AG09319 (cell line): ENCODE data around the gene SCAPER.

Source experiments
- DNase-seq: peaks from one replicate; pipeline ENCODE4 v3.0.0-alpha.2; 2010; ENCODE audit warnings: low read depth; ENCODE audit errors: extremely low read depth
- TF ChIP-seq, protein P1 (sequence below): IDR thresholded peaks from 2 replicates; pipeline ENCODE4 v1.5.1; 2011; ENCODE audit warnings: low read depth, mild to moderate bottlenecking, inconsistent platforms, low read length, moderate library complexity

SCAPER gene

DNA sequence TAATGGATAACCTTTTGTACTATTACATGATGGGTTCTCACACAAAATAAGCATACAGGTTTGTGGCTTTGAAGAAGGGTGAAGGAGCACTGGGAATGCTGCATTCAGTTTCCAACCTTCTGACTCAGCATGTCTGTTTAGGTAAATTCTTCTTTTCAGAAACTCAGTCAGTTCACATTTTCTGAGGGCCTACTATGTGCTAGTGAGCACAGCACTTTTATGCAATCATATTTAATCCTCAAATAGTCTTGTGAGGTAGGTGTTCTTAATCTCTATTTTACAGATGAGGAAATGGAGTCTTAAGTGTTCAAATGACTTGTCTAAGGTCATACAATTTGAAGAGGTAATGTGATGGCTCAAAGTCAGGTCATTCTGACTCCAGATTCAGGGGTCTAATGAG lies 527.4 kb downstream of the SCAPER start:
- DNase-seq: no peak
- TF ChIP-seq, protein P1, sequence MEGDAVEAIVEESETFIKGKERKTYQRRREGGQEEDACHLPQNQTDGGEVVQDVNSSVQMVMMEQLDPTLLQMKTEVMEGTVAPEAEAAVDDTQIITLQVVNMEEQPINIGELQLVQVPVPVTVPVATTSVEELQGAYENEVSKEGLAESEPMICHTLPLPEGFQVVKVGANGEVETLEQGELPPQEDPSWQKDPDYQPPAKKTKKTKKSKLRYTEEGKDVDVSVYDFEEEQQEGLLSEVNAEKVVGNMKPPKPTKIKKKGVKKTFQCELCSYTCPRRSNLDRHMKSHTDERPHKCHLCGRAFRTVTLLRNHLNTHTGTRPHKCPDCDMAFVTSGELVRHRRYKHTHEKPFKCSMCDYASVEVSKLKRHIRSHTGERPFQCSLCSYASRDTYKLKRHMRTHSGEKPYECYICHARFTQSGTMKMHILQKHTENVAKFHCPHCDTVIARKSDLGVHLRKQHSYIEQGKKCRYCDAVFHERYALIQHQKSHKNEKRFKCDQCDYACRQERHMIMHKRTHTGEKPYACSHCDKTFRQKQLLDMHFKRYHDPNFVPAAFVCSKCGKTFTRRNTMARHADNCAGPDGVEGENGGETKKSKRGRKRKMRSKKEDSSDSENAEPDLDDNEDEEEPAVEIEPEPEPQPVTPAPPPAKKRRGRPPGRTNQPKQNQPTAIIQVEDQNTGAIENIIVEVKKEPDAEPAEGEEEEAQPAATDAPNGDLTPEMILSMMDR: no peak

- TF ChIP-seq, protein P1: no peak
Measured at GRCh38 chr15:76377217-76377616, 527.9 kb downstream of the SCAPER start.

GRCh38 chr15:76376816-76377215 lies 528.3 kb downstream of the SCAPER start:
- no peak for DNase-seq

More at GRCh38 chr15:76377217-76377616, 527.9 kb downstream of the SCAPER start:
- DNase-seq: no peak

GRCh38 chr15:76376029-76376428 lies 529.1 kb downstream of the SCAPER start:
- DNase-seq: no peak
- TF ChIP-seq, protein P1: no peak

More at GRCh38 chr15:76376816-76377215, 528.3 kb downstream of the SCAPER start:
- TF ChIP-seq, protein P1: no peak

DNA sequence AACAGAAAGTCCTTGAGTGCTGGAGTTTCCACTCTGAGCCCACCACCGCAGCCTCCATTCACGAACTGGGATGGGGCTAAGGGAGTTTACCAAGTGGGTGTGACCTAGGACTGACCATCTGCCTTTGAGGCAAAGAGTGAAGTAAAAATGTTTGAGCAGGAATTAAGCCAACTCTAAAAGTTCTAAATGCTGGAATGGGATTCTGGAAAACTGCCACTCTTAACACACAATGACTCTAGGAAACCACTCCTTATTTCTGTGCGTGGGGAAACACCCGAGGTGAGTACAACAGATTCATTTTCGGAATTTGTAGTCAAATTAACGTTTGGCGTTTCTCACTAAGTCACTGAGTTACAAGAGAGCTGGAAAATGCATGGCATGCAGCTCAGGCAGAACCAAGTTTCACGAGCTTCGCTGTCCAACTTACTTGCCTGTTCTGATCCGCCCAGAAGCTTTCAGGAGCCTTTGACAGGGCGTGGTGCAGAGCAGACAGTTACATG lies 537.0 kb downstream of the SCAPER start:
- TF ChIP-seq, protein P1: no peak
- no peak for DNase-seq

DNA sequence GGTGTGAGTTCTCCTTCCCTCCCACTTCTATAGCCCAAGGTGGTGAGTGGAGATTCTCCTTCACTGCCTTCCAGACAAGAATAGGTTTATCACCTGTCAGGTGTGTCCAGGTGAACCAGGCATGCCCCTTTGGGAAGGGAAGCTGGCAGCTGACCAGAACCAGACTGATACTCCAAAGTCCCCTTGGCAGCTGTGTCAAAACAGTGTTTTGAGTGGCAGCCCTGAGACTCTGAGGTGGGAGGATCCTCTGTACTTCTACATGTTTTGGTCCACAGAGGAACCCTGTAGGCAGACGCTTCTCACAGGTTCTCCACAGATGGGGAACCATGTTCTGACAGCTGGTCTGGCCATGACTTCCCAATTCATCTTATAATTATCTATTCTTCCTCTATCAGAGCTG lies 538.4 kb downstream of the SCAPER start:
- no peak for DNase-seq
- TF ChIP-seq, protein P1: no peak

DNA sequence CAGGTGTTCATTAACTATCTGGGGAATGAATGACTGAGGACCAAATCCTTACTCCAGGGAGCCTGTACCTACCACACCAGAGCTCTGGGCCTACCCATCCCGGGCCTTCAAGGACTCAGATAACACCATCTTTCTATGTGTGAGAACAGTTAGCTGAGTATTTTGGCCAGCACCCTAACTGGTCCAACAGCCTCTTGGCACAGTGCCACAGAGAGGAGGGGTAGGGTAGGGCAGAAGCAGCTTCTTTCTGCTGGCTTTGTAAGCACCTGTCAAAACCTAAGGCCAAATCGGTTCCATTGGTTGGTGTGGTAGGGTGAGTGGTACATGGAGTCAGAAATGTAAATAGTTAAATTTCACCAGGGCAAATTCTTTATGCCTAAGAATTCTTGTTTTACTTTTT lies 541.9 kb downstream of the SCAPER start:
- DNase-seq: no peak
- TF ChIP-seq, protein P1: no peak
